Activated T-cell treated with anti-CD3 and anti-CD28 coated beads, Interleukin-2, amount 50 U/mL, for 72 hours (primary cell): Measurements from ENCODE around the gene NFIC. TPM values are rescaled to one million over a fixed set of nuclear protein-coding genes. Genes with fewer than 3 reads are reported as not detected.
A peak's percentile ranks its signal among the peaks of the same experiment; 100 is the strongest.
"Not testable (repeated sequence)": the region's sequence is repeated elsewhere in the genome, so short reads cannot be mapped to it uniquely, and the experiment has no call there.

Experiments
- ATAC-seq, 2 donors: fragments of 150-1000 bp; cut with Tn5 transposase; replicated peaks in 1 of 2; 2 replicates each; pipeline ENCODE4 v1.10.0; 2021; ENCODE audit warnings: moderate library complexity in 2 of 2, mild to moderate bottlenecking in 1 of 2
- DNase-seq, 2 donors: peaks; one replicate each; pipeline ENCODE4 v3.0.0; 2021 to 2022; ENCODE audit warnings: mixed read lengths in 1 of 2
- H3K27ac Mint-ChIP-seq: one replicate; pipeline ENCODE4 v1.8.0; 2022; ENCODE audit warnings: mild to moderate bottlenecking, moderate library complexity, mixed read lengths
- H3K27me3 Mint-ChIP-seq: one replicate; pipeline ENCODE4 v1.8.0; 2022; ENCODE audit warnings: low read depth, mixed read lengths
- H3K36me3 Mint-ChIP-seq, 2 donors: one replicate each; pipeline ENCODE4 v1.8.0; 2022; ENCODE audit warnings: mixed read lengths in 2 of 2, mild to moderate bottlenecking in 1 of 2; ENCODE audit not compliant: insufficient read depth in 2 of 2
- H3K4me1 Mint-ChIP-seq: one replicate; pipeline ENCODE4 v1.8.0; 2022; ENCODE audit warnings: low read depth, mixed read lengths
- H3K4me3 Mint-ChIP-seq, 2 donors: one replicate each; pipeline ENCODE4 v1.8.0; 2022; ENCODE audit warnings: mild to moderate bottlenecking in 2 of 2, mixed read lengths in 2 of 2, moderate library complexity in 2 of 2
- H3K9me3 Mint-ChIP-seq, 2 donors: one replicate each; pipeline ENCODE4 v1.8.0; 2022; ENCODE audit warnings: mixed read lengths in 2 of 2
- total RNA-seq, 2 donors: library from RNA; stranded (reverse); gene quantifications; one replicate each; pipeline ENCODE4 v1.2.3, GENCODE V29; 2022

NFIC gene
- total RNA-seq, 2 donors from 2014 or later: 19.8 to 24.8 TPM

DNA sequence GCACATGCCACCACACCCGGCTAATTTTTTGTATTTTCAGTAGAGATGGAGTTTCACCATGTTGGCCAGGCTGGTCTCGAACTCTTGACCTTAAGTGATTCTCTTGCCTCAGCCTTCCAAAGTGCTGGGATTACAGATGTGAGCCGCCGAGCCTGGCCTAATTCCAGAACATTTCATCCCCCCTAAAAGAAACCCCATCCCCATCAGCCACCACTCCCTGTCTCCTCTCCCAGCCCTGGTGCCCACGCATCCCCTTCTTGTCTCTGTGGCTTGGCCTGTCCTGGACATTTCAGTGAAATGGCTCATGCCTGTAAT is 63.9 kb downstream of the NFIC start:
- Mint-ChIP-seq H3K36me3 (peaks cover 10 to 12% of the 10 kb centered on the region in 2 donors), H3K4me1 (peaks cover 10% of the 10 kb centered on the region)
- DNase-seq, H3K27ac Mint-ChIP-seq, H3K4me3 Mint-ChIP-seq, H3K27me3 Mint-ChIP-seq, H3K9me3 Mint-ChIP-seq, ATAC-seq: not testable (repeated sequence)

DNA sequence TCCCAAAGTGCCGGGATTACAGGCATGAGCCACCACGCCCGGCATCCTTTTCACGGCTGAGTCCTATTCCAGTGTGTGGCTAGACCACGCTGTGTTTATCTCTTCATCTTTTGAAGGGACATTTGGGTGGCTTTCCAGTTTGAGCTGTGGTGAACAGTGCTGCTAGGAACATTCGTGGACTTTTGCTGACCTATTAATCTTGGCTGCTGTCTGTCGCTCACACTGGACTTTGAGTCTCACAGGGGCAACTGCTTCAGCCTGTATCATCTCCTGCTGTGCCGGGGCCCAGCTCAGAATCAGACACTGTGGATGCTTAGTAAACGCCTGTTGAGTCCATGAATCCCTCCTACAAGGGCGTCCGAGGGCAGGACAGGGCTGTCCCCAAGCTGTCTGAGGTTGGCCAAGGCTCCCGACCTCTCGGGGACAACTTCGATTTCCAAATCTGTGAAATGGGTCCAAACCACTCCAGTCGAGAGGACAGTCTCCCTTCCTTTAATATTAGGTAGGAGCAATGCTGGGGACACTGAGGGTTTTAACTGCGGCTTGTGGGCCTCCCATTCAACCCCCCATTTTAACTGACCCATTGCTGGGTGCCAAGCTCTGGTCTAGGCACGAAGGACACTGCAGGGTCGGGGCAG is 65.5 kb downstream of the NFIC start:
- no peak overlapping the region for H3K27ac Mint-ChIP-seq
- H3K4me3 Mint-ChIP-seq: no peak overlapping the region
- no peak for ATAC-seq
- H3K4me1 Mint-ChIP-seq: peaks cover 17% of the 10 kb centered on the region
- DNase-seq: no peak
- no peaks in the 10 kb centered on the region for H3K27me3 Mint-ChIP-seq
- H3K36me3 Mint-ChIP-seq: peaks cover 8 to 10% of the 10 kb centered on the region in 2 donors
- peaks cover 3 to 4% of the 10 kb centered on the region in 2 donors for H3K9me3 Mint-ChIP-seq

DNA sequence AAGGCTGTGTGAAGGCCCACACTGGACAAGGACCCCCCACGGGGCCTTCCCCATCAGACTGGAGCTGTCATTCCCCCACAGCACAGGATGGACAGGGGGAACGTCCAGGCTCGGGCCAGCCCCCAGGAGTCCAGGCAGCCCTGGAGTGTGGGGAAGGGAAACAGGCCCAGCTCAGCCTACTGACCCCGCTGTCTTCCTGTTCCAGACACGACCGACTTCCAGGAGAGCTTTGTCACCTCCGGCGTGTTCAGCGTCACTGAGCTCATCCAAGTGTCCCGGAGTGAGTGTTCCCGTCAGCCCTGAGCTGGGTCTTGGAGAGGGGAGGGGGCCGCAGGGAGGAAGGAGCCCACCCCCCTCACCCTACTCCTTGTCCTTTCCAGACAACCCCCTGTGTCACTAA is 66.9 kb downstream of the NFIC start:
- H3K36me3 Mint-ChIP-seq: peaks cover 8 to 10% of the 10 kb centered on the region in 2 donors
- no peak overlapping the region for H3K27ac Mint-ChIP-seq
- peaks cover 17% of the 10 kb centered on the region for H3K4me1 Mint-ChIP-seq
- no peak for DNase-seq
- H3K9me3 Mint-ChIP-seq: peaks cover 3 to 4% of the 10 kb centered on the region in 2 donors
- H3K4me3 Mint-ChIP-seq: no peak overlapping the region
- no peak for ATAC-seq
- no peaks in the 10 kb centered on the region for H3K27me3 Mint-ChIP-seq

DNA sequence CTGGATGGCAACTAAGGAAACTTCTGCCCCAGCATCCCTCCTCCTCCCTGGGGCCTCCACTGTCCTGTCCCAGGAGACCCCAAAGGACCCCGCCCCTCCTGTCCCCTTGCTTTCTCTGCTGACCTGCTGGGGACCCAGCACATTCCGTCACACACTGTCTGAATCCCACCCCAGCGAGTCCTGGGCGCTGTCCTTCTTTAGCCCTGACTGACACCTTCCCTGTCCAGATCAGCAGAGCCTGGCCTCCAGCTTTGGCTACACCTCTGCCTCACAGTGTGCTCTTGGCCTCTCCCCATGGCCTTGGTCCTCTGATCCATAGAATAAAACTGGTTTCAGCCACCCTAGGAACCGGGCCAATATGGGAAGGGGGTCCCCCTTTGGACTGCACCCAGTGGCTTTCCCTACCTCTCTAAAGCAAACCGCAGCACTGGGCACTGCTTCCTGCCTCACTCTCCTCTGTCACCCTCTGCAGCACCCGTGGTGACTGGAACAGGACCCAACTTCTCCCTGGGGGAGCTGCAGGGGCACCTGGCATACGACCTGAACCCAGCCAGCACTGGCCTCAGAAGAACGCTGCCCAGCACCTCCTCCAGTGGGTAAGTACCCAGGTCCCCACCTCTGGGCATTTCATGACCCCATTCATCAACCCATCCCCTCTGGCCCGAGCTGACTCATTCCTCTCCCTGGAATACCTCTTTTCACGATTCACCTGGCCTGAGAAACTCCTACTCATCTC is 67.6 kb downstream of the NFIC start:
- H3K9me3 Mint-ChIP-seq: peaks cover 3 to 4% of the 10 kb centered on the region in 2 donors
- H3K36me3 Mint-ChIP-seq: peaks cover 8 to 10% of the 10 kb centered on the region in 2 donors
- DNase-seq: no peak
- peak overlapping the region; percentile 94 for H3K27ac Mint-ChIP-seq
- ATAC-seq: no peak
- peak overlapping the region; percentile 93 to 94 for H3K4me3 Mint-ChIP-seq
- H3K27me3 Mint-ChIP-seq: no peaks in the 10 kb centered on the region
- peaks cover 17% of the 10 kb centered on the region for H3K4me1 Mint-ChIP-seq

DNA sequence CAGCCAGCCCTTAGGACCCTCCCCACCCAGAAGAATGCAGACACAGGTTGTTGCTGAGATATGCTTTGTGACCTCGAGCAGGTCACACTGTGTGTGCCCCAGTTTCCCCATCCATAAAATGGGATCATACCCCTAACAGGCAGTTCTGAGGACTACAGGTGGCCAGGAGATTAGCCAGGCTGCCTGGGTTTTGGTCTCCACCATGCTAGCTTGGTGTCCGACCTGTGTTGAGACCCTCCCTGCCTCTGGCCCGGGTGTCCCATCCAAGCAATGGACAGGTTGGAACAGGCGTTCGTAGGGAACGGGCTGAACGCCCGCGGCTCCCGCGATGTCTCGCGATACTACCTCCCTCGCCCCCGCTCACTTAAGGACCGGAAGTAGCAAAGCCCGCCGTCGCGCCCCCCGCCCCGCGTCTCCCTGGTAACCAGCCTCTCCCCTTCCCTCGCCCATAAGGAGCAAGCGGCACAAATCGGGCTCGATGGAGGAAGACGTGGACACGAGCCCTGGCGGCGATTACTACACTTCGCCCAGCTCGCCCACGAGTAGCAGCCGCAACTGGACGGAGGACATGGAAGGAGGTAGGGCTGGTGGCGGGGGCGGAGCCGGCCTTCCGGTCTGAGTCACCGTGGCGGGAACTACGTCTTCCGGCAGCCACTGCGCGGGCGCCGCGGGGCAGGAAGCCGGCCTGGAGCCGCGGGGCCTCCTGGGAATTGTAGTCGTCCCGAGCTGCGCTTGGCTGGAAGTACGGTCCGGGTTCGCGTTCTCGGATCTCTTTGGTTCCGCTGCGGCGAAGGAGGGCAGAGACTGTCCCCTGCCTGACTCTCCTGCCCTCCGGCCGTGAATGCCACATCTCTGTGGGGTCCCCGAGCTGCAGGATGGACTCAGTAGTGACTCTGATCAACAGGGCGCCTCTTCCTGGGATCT is 68.5 kb downstream of the NFIC start:
- Mint-ChIP-seq H3K9me3 (peaks cover 3 to 4% of the 10 kb centered on the region in 2 donors), H3K4me3 (peak overlapping the region; percentile 93 to 94), H3K27ac (peak overlapping the region; percentile 94), H3K27me3 (no peaks in the 10 kb centered on the region), H3K4me1 (peaks cover 17% of the 10 kb centered on the region), H3K36me3 (peaks cover 8 to 10% of the 10 kb centered on the region in 2 donors)
- peak; percentile 98 for DNase-seq
- peak; percentile 96 for ATAC-seq

DNA sequence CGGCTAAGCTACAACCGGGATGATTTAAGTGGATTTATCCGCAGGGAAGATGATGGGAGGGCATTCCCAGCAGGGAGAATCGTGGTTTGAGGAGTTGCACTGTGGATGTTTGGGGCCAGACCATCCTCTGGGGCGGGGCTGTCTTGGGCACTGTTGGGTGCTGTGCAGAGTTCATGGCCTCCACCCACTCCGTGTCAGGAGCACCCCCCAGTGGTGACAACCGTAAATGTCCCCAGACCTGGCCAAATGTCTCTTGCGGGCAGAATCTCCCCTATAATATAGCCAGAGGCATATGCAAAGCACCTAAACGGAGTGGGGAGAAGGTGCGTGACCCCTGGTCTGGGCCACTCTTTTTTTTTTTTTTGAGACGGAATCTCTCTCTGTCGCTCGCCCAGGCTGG is 73.7 kb downstream of the NFIC start:
- H3K27me3 Mint-ChIP-seq: no peaks in the 10 kb centered on the region
- DNase-seq (peak; percentile 66 to 69), ATAC-seq (peak in 1 of 2 donors; percentile 24)
- H3K4me1 Mint-ChIP-seq: peaks cover 19% of the 10 kb centered on the region
- H3K9me3 Mint-ChIP-seq: no peaks in the 10 kb centered on the region
- H3K4me3 Mint-ChIP-seq: no peak overlapping the region
- no peak overlapping the region for H3K27ac Mint-ChIP-seq
- H3K36me3 Mint-ChIP-seq: peaks cover 0 to 2% of the 10 kb centered on the region in 2 donors

DNA sequence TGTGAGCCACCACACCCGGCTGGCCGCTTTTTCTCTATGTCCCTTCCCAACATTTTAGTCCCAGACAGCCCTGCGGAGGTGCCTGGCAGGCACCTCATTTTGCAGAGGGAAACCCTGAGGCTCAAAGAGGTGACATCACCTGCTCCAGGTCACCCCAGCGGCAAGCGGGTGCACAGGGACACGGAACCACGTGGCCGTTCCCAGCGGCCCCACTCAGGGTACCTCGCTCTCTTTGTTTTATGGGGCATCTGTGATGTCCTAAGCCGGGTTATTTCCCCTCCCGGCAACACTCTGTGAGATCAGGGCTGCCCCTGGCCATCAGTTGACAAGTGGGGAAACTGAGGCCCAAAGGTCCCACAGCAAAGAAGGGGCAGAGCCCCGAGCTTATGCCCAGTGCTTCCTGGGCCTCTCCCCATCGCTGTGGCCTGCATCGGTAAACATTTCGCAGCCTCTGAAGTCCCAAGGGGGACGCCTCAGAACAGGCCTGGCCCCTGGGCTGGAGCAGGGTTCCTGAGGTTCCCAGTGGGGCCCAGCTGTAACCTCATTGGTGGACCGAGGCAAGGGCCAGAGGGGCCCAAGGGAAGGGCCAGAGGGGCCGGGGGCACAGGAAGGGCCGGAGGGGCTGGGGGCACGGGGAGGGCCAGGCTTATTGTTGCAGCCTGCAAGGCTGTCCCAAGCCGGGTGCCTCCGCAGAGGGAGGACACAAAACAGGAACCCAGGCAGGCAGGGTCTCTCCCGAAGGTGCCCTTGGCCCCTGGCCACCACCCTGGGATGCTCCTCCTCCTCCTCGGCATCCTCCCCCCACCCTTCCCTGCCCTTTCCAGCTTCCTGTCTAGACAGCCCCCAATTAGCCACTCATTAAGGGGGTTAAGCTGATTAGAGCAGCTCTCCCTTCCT is 75.0 kb downstream of the NFIC start:
- no peak for DNase-seq
- H3K9me3 Mint-ChIP-seq: no peaks in the 10 kb centered on the region
- peaks cover 0 to 2% of the 10 kb centered on the region in 2 donors for H3K36me3 Mint-ChIP-seq
- H3K27ac Mint-ChIP-seq: no peak overlapping the region
- ATAC-seq: no peak
- peaks cover 10% of the 10 kb centered on the region for H3K4me1 Mint-ChIP-seq
- H3K27me3 Mint-ChIP-seq: no peaks in the 10 kb centered on the region
- H3K4me3 Mint-ChIP-seq: no peak overlapping the region

DNA sequence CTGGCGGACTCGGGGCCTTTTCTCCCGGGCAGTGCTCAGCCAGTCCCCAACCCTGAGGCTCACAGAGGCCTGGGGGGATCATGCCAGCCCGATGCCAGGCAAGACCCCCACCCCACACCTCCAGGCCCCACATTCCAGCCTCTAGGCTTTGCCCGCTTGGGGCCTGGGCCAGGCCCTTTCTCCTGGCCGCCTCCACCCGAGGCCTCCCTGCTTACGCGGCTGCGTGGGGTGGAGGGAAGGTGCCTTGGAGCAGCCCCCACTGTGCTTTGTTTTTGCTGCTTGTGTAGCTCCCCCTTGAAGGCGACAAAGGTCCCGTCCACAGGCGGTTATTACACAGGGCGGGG is 75.6 kb downstream of the NFIC start:
- Mint-ChIP-seq H3K27ac (no peak overlapping the region), H3K4me1 (peaks cover 10% of the 10 kb centered on the region), H3K36me3 (peaks cover 0 to 2% of the 10 kb centered on the region in 2 donors), H3K27me3 (no peaks in the 10 kb centered on the region), H3K9me3 (no peaks in the 10 kb centered on the region), H3K4me3 (no peak overlapping the region)
- DNase-seq: no peak
- ATAC-seq: no peak

DNA sequence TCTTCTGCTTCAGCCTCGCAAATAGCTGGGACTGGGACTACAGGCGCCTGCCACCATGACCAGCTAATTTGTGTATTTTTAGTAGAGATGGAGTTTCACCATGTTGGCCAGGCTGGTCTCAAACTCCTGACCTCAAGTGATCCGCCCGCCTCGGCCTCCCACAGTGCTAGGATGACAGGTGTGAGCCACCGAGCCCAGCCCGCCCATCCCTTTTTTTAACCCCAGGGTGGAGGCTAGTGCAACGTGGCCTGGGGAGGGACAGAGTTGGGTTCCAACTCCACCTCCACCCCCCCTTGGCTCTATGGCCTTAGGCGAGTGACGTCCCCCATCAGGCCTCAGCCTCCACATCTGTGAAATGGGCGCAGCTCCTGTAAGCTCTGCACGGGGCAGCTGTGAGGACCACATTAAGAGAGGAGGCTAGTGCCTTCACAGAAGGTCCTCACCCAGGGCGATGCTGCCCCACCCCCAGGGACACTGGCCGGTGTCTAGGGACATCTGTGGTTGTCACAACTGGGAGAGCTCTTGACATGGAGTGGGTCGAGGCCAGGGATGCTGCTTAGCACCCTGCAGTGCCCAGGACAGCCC is 76.2 kb downstream of the NFIC start:
- Mint-ChIP-seq H3K9me3 (no peaks in the 10 kb centered on the region), H3K27ac (no peak overlapping the region), H3K4me1 (peaks cover 10% of the 10 kb centered on the region), H3K4me3 (no peak overlapping the region), H3K27me3 (no peaks in the 10 kb centered on the region), H3K36me3 (no peaks in the 10 kb centered on the region)
- ATAC-seq: no peak
- no peak for DNase-seq

DNA sequence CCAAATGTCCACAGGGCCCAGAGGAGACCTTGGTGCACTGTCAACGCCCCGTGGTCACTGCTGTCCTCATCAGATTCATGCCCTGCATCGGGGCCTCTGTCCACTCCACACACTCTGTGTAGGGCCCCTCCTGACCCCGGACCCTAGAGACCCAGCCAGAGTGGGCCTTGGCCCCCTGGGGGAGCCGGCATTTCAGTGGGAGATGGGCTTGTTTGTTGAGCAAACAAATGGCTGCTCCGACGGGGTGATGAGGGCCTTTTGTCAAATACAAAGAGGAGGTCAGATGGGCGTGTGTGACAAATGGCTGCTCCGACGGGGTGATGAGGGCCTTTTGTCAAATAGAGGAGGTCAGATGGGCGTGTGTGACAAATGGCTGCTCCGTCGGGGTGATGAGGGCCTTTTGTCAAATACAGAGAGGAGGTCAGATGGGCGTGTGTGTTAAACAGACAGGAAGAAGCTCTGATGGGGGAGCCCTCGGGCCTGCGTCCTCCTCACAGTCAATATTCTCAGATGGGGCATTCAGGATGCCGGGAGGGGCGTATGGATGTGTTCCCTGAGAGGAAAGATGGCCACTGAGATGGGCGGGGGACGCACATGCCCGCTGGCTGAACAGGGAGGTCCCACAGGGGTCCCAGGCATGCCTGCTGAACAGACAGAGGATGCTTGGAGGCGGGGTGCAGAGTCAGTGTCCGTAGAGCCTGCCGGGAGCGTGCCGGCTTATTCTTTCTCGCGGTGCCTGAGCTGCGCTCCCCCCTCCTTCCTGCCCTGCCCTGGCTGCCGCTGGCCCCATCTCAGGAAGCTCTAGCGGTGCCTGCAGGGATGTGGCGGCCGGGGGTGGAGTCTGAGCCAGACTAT is 77.7 kb downstream of the NFIC start:
- H3K27ac Mint-ChIP-seq: no peak overlapping the region
- ATAC-seq (no peak), DNase-seq (no peak)
- no peak overlapping the region for H3K4me3 Mint-ChIP-seq
- H3K9me3 Mint-ChIP-seq: no peaks in the 10 kb centered on the region
- peaks cover 10% of the 10 kb centered on the region for H3K4me1 Mint-ChIP-seq
- H3K36me3 Mint-ChIP-seq: no peaks in the 10 kb centered on the region
- no peaks in the 10 kb centered on the region for H3K27me3 Mint-ChIP-seq

DNA sequence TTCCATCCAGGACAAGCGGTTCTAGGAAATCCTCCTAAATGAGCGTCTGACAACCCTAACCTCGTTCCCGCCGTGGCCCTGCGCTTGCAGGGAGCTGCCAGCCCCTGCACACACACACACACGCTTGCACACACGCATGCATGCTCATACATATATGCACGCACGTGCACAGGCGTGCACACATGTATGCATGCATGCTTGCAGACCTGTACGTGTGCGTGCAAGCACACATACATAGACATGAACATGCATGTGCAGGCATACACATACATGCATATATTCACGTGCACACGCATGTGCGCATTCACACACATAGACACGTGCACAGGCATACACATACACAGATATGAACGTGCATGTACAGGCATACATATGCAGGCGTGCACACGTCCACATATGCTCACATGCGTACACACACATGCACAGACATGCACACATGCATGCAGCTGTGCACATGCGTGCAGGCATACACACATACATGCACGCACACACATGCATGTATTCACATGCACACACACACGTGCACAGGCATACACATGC is 78.4 kb downstream of the NFIC start:
- ATAC-seq: no peak
- no peaks in the 10 kb centered on the region for H3K27me3 Mint-ChIP-seq
- no peak overlapping the region for H3K4me3 Mint-ChIP-seq
- DNase-seq: no peak
- H3K4me1 Mint-ChIP-seq: peaks cover 10% of the 10 kb centered on the region
- H3K27ac Mint-ChIP-seq: no peak overlapping the region
- no peaks in the 10 kb centered on the region for H3K36me3 Mint-ChIP-seq
- H3K9me3 Mint-ChIP-seq: no peaks in the 10 kb centered on the region
